ENCODE results near the gene ROBO2. TPM values are rescaled to one million over a fixed set of nuclear protein-coding genes. Genes with fewer than 3 reads are reported as not detected.

ROBO2 gene
- polyA plus RNA-seq, 1 of the 3 experiments (the other 2 are of a cell fraction): not detected

DNA sequence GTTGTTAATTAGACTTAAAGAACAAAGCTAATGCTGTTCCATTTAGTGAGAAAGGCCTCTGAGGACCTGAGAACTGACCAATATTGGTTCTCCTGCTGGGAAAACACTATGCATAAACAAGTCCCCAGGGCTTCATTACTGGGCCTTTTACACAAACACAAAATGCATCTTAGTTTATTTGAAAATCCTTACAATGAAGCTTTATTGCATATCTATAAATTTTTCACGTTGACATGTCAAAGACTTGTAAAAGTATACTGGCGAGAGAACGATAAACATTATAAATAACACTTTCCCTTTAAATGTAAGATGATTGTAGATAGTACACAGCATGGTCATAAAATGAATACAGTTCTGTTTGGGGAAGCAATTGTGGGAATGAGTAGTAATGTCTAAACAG, 151.7 kb downstream of the ROBO2 start (continued):
- TF ChIP-seq, protein P1, sequence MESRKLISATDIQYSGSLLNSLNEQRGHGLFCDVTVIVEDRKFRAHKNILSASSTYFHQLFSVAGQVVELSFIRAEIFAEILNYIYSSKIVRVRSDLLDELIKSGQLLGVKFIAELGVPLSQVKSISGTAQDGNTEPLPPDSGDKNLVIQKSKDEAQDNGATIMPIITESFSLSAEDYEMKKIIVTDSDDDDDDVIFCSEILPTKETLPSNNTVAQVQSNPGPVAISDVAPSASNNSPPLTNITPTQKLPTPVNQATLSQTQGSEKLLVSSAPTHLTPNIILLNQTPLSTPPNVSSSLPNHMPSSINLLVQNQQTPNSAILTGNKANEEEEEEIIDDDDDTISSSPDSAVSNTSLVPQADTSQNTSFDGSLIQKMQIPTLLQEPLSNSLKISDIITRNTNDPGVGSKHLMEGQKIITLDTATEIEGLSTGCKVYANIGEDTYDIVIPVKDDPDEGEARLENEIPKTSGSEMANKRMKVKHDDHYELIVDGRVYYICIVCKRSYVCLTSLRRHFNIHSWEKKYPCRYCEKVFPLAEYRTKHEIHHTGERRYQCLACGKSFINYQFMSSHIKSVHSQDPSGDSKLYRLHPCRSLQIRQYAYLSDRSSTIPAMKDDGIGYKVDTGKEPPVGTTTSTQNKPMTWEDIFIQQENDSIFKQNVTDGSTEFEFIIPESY (IDR thresholded peaks at IDR 0.05; ENCODE audit: borderline replicate concordance, low read depth): no peak
- no peak for TF ChIP-seq FOXM1 (IDR thresholded peaks at IDR 0.05; ENCODE audit: low read depth)

DNA sequence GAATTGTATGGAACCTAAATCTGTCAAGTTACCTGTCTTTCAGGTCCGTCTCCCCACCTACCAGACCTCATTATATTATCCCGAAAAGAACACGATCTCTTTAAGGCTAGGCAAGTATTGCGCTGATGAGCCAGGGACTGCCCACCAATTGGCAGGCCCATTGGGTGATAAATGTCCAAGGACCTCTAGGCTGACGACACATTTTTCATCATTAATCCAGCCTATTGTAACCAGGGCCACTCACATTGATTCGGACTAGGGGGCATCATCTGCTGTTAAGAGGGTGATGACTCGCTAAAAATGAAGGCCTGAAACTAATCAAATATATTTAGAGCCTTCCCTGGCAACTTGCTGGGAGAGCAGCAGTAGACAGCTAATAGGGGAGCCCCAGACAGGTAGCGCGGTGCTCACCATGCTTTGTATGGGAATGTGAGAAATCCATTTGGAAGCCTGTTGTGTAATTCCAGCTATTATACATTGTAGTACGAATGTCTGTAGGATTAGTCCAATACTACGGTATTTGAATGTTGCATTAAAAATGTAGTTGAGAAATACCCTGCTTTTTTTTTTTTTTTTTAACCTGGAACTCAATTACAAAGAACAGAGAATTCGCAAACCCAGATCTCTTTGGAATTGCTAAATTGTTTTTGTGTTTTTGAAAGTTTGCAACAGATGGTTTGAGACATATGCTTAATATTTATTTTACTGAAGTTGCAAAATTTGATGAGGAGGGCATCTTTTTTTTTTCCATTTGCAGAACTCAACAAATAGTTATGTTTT, 156.1 kb downstream of the ROBO2 start:
- H3K4me1 ChIP-seq (ENCODE audit: control insufficient read depth in 1 of 2, insufficient read depth in 2 of 2, low read depth in 1 of 2, low read length in 1 of 2): no peaks in the 10 kb centered on the region; a peak in 1 of 4 replicates
- H3K4me2 ChIP-seq: no peak overlapping the region
- TF ChIP-seq PBX3 (IDR thresholded peaks at IDR 0.05): no peak
- no peak for TF ChIP-seq FOSL2 (IDR thresholded peaks at IDR 0.05; ENCODE audit: borderline replicate concordance, low read depth)
- no peak for TF ChIP-seq CTCF (IDR thresholded peaks at IDR 0.05)
- no peak for TF ChIP-seq USF2 (IDR thresholded peaks at IDR 0.05; ENCODE audit: borderline replicate concordance, low read depth, low read length)
- TF ChIP-seq RCOR1 (IDR thresholded peaks at IDR 0.05; ENCODE audit: low read length): no peak
- TF ChIP-seq NRF1 (IDR thresholded peaks at IDR 0.05; ENCODE audit: low read depth, low read length): no peak
- TF ChIP-seq, protein P2, sequence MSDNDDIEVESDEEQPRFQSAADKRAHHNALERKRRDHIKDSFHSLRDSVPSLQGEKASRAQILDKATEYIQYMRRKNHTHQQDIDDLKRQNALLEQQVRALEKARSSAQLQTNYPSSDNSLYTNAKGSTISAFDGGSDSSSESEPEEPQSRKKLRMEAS (IDR thresholded peaks at IDR 0.05; ENCODE audit: low read depth): no peak
- H3K4me3 ChIP-seq (ENCODE audit: low read depth in 2 of 2, low read length in 1 of 2): no peak overlapping the region
- WGBS (ENCODE audit: low lambda C conversion rate): 55% methylated on average over 12 of the region's 12 CpGs
- no peaks in the 10 kb centered on the region for H4K20me1 ChIP-seq (ENCODE audit: insufficient read depth)
- no peak overlapping the region for H3K9ac ChIP-seq
- ChIA-PET CTCF (interaction anchor here (0.7 kb wide), 1 partner anchor 963 kb away, joined by 3 read pairs; no protein-coding TSS in a partner anchor), POLR2A (no interaction called here)
- H2AFZ ChIP-seq (ENCODE audit: low read depth): no peak overlapping the region
- DNase-seq: no peak
- H3F3A ChIP-seq (replicated peaks; ENCODE audit: insufficient read depth): no peaks in the 10 kb centered on the region
- H3K79me2 ChIP-seq (ENCODE audit: insufficient read depth): no peaks in the 10 kb centered on the region
- H3K9me2 ChIP-seq: no peaks in the 10 kb centered on the region
- H3K9me3 ChIP-seq: no peaks in the 10 kb centered on the region
- no peak overlapping the region for H3K27ac ChIP-seq (ENCODE audit: low read depth in 2 of 2, low read length in 1 of 2)
- H3K27me3 ChIP-seq (ENCODE audit: insufficient read depth): no peaks in the 10 kb centered on the region
- H3K36me3 ChIP-seq (replicated peaks in 1 of 2; ENCODE audit: control insufficient read depth in 1 of 2, insufficient read depth in 2 of 2, low read length in 1 of 2): no peaks in the 10 kb centered on the region

All from SK-N-SH (cell line).